ENCODE measurements around the gene RRP36.
"Not testable (repeated sequence)": the region's sequence is repeated elsewhere in the genome, so short reads cannot be mapped to it uniquely, and the experiment has no call there.

RRP36 gene

GRCh38 chr6:43040542-43041257 lies 19.3 kb downstream of the RRP36 start:
- no peak for DNase-seq

DNA sequence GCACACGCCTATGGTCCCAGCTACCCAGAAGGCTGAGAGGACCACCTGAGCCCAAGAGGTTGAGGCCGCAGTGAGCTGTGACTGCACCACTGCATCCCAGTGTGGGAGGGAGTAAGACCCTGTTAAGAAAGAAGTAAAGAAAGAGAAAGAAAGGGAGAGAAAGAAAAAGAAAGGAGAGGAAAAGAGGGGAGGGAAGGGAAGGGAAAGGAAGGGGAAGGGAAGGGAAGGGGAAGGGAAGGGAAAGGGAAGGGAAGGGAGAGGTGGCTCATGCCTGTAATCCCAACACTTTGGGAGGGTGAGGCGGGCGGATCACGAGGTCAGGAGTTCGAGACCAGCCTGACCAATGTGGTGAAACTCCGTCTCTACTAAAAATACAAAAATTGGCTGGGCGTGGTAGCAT lies 20.1 kb downstream of the RRP36 start:
- DNase-seq, result not testable (repeated sequence)

DNA sequence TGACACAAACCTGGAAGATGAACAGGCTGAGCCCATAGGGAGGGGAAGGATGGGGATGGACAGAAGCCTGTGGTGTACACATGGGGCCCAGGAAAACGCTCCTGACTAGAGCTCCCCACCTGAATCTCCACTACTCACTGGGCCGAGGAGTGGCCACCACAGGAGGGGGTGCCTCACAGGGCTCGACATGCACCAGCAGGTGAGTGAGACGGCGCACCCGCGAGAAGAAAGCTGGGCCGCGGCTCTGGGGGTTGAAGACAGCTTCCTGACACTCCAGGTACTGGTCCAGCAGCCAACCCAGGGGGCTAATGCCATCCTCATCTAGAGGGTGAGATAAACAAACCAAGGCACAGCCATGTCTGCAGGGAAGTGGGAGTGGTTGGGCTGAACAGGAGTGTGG lies 21.9 kb downstream of the RRP36 start:
- no peak for DNase-seq

DNA sequence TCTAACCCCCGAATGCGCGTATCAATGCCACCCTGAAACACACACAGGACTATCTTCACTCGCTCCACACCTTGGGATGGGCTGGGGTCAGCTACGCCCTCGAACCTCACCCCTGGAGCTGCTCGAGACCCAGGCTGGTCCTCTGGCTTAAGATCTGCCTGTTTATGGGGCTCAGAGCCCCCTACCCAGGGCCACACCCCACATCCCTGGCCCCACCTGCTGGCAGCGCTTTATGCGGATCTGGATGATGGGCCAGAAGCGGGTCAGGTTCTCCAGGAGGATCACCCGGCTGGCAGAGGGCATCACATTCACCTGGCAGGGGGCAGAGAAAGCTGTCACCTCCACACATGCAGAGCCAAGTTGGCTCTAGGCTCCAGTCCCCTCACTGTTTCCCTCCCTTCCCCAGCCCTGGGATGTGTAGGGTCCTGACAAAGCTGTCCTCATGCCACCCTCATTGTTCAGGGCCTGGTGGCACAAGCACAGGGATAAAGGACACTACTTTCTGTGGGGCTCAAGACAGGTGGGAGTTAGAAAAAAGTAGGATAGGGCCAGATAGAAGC lies 24.0 kb downstream of the RRP36 start:
- DNase-seq, result no peak

GRCh38 chr6:43047998-43048397 lies 26.6 kb downstream of the RRP36 start:
- DNase-seq, result no peak

DNA sequence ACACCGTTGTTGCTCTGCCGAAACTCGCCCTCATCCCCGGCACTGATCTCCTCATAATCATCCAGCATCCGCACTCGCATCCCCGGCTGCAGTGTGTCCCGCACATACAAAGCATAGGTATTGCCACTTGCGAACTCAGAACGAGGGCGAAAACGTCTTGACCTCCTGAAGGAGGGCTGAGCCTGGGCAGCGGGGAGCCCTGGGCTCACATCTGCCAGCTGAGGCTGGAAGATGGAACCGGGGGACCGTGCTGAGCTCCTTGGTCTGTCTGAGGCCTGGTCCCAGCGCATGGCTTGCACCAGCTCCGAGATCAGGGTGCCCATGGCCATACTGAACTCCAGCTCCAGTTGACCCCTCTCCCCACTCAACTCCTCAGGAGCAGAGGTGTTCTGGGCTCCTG lies 29.6 kb downstream of the RRP36 start:
- DNase-seq, result no peak

DNA sequence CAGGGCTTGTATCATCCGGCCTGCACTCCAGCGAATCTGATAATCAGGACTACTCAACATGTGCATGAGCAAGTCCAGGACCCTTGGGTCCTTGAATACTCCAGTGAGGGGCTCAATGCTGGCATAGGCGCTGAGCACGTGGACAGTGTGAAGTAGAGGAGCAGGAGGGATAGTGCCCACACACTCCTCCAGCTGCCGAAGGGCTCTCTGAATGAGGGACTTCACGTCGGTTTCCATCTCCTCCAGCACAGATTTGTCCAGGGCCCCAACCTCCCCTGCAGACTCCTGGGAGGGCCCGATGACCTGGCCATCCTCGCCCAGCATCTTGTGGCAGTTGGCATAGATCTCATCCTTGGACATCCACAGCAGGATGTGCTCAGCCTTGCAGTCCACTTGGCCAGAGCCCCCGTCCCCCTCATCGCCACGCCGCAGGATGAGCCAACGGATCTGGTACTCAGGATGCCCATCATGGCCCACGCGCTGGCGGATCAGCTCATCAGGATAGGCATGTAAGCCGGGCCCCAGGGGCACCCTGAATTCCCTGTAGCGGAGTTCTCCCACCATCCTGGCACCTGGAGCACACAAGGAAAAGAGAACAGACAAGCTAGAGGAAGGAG lies 30.9 kb downstream of the RRP36 start:
- no peak for DNase-seq

- DNase-seq, result peak; percentile 34
Observed at GRCh38 chr6:43052842-43053544, 31.6 kb downstream of the RRP36 start.

DNA sequence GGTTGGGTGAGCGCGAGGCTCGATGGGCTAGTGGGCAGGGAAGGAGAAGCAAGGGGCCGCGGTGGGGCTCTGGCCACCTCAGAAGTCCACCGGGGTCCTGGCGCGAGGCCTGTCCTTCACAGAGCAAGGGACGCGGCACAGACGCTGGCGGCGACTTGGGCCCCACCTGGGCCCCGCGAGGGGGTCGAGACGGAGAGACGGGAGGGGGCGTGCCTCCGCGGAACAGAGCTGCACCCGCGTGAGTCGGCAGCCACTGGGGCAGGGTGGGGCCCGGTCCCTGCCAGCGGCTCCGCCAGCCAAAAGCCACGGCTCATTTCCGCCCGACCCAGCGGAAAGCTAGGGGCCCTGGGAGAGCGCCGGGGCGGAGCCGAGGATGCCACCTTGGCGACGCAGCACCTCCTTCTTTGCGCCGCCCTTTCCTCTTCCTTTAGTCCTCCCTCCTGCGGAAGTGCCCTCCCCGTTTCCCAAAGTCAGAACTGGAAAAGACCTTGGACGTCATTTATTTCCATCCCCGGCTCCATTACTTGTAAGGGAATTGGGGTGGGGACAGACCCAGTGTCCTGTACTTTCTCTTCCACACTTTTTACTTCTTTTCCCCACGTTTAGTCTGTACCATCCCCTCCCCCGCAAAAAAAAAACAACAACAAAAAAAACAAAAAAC lies 32.3 kb downstream of the RRP36 start, which contains the start of gene CUL7:
Gene CUL7, minus strand, starts transcription at position 307 of the 661 bp plus-strand sequence. CDS start 1,063 bp downstream, outside the sequence.
- peak; percentile 97 for DNase-seq

DNA sequence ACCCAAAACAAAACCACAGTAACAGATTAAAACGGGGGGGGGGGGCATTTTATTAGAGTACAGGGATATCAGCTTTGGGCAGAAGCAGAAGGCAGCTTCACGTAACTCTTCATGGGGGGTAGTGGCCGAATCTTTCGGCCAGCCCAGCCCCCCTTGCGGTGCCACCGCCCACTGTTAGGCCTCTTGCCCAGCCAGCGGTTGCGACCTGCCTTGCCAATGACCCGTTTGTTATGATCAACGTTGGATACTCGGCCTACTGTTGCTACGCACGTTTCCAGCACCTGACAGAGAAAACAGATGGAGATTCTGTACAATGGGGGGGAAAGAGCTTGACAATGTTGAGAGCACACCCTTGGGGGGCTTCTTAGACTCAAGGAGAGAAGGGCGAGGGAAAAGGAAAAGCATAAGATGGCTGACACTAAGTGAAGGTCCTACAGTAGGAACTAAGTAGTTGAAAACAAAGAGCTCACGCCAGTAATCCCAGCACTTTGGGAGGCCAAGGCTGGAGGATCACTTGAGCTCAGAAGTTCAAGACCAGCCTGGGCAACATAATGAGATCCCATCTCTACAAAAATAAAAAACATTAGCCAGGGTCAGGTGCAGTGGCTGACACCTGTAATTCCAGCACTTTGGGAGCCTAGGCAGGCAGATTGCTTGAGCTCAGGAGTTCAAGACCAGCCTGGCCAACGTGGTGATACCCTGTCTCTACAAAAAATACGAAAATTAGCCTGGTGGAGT lies 33.0 kb downstream of the RRP36 start:
- no peak for DNase-seq

- DNase-seq, result no peak
Observed at GRCh38 chr6:43055966-43056365, 34.5 kb downstream of the RRP36 start.

GRCh38 chr6:43058531-43058930 lies 37.1 kb downstream of the RRP36 start:
- DNase-seq, result no peak

GRCh38 chr6:43059168-43060033 lies 38.0 kb downstream of the RRP36 start, which contains the start of the genes KLC4 and MRPL2:
KLC4 (plus strand) TSS chr6:43059631; CDS start chr6:43061336, 1,705 bp downstream.
MRPL2 (minus strand) TSS chr6:43059434; CDS start chr6:43059381, 53 bp downstream.
- peak; percentile 98 for DNase-seq

DNA sequence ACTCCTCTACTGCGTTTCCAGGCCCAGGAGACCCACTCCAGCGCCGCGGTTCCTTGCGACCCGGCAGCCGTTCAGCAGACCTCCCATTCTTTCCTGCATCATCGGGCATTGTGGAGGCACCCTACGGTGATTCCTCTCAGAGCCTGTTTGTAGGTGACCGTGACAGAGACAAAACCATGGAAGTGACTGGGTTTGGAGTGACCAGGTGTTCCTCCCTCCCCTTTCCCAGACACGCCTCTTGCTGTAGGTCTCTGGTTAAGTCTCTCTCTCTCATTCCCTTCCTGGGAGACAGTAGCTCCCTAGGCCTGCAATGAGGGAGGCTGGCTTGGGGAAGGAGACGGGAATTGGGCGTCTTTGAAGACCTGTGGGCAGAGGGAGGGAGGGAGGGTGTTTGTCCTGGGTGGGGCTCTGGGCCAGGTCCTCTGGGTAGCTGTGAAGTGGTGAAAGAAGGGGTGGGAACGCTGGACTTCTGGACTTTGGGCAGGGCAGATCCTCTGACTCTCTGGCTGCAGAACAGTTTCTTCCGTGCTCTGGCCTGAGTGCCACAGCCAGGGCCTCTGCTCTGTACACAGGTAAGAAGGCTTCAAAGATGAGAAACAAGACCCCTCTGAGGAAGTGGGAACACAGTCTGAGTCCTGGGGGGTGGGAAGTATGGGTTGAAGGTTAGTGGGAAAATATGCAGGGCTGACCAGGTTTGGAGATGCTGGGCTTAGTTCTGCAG lies 38.8 kb downstream of the RRP36 start:
- DNase-seq, result no peak

- DNase-seq, result no peak
Observed at GRCh38 chr6:43060755-43061633, 39.6 kb downstream of the RRP36 start.

DNA sequence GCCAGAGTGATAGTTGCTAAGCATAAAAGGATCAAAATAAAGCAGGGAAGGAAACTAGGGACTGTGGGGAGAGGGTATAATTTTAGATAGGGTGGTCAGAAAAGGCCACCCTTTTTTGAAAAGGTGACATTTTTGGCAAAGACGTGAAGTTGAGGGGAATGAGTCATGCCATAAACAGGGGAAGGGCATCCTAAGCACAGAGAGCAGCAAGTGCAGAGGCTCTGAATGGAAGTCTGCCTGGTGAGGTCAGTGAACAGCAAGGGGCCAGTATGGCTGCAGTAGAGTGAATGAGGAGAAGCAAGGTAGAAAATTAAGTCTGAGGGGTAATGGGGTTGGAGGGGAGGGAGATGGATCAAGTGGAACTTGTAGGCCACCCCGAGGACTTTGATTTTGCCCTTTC lies 40.4 kb downstream of the RRP36 start:
- DNase-seq, result no peak

DNA sequence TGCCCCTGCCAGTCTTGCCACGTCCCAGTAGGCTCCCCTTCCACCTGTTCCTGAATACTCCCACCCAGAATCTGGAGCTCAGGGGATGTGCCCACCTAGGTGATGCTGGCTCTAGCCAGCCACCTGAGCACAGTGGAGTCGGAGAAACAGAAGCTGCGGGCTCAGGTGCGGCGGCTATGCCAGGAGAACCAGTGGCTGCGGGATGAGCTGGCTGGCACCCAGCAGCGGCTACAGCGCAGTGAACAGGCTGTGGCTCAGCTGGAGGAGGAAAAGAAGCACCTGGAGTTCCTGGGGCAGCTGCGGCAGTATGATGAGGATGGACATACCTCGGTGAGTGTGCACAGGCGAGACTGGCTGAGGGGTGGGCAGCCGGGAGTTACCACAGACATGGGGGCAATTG lies 41.4 kb downstream of the RRP36 start:
- no peak for DNase-seq

DNA sequence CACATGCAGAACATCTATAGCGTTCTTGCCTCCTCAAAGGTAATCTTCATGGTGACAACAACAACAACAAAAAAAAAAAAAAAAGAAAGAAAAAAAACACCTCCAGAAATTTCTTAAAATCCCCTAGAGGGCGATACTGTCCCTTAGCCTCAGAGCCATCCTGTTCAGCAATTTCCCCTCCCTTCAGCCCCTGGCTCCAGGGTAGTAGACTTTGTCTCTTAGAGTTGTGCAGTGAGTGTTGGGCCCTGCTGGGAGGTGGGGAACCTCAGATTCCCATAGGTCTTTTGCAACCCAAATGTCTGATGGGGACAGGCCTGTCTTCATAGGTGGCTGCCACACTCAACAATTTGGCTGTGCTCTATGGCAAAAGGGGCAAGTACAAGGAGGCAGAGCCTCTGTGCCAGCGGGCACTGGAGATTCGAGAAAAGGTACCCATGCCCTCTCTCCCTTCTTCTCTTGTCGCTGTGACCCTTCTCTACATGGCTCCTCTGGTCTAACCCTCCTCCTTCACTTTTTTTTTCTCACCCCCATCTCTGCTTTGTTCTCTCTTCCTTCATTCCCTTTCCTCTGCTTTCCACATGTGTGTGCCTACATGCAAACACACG lies 48.7 kb downstream of the RRP36 start:
- DNase-seq, result peak; percentile 71

All from fibroblast of skin of right quadriceps (primary cell).